MG63 (cell line): ENCODE measurements around the gene TMEM252. TPM values are rescaled to one million over a fixed set of nuclear protein-coding genes. Genes with fewer than 3 reads are reported as not detected.

Source experiments
- DNase-seq: peaks from one replicate; pipeline ENCODE4 v3.0.0-alpha.2; 2020
- H3K27me3 ChIP-seq: fragments of 250-450 bp; sonication (Bioruptor Pico); 2 replicates; pipeline ENCODE4 v1.5.1; 2020; ENCODE audit warnings: mild to moderate bottlenecking, moderate library complexity
- H3K36me3 ChIP-seq: fragments of 250-450 bp; sonication (Bioruptor Pico); 2 replicates; pipeline ENCODE4 v1.5.1; 2020; ENCODE audit warnings: mild to moderate bottlenecking, moderate library complexity
- H3K4me3 ChIP-seq: fragments of 250-450 bp; sonication (Bioruptor Pico); 2 replicates; pipeline ENCODE4 v1.5.1; 2020; ENCODE audit warnings: mild to moderate bottlenecking, moderate library complexity
- H3K9me3 ChIP-seq: fragments of 250-450 bp; sonication (Bioruptor Pico); 2 replicates; pipeline ENCODE4 v1.5.1; 2020; ENCODE audit warnings: mild to moderate bottlenecking, moderate library complexity
- total RNA-seq: library from RNA; depleted of rRNA; stranded (reverse); fragments of >200 nt; shearing (Covaris generic); gene quantifications from 2 replicates; pipeline ENCODE4 v1.2.3, GENCODE V29; 2014; ENCODE audit warnings: low replicate concordance

Gene TMEM252
- total RNA-seq, 1 experiment from 2014 or later, result not detected

- Histone ChIP-seq H3K36me3 (no peaks in the 10 kb centered on the region), H3K4me3 (no peak overlapping the region), H3K9me3 (no peaks in the 10 kb centered on the region), H3K27me3 (no peaks in the 10 kb centered on the region)
- no peak for DNase-seq
Observed at GRCh38 chr9:68548241-68548640, 7.6 kb upstream of the TMEM252 start.

GRCh38 chr9:68547417-68547816 lies 6.7 kb upstream of the TMEM252 start:
- DNase-seq, result no peak
- Histone ChIP-seq H3K27me3 (no peaks in the 10 kb centered on the region), H3K9me3 (no peaks in the 10 kb centered on the region), H3K4me3 (no peak overlapping the region), H3K36me3 (no peaks in the 10 kb centered on the region)

- no peaks in the 10 kb centered on the region for H3K36me3 ChIP-seq
- no peak for DNase-seq
- H3K4me3 ChIP-seq, result no peak overlapping the region
Observed at GRCh38 chr9:68546596-68547390, 6.1 kb upstream of the TMEM252 start.

GRCh38 chr9:68545033-68545705 lies 4.5 kb upstream of the TMEM252 start:
- Histone ChIP-seq H3K9me3 (no peaks in the 10 kb centered on the region), H3K27me3 (no peaks in the 10 kb centered on the region), H3K36me3 (no peaks in the 10 kb centered on the region), H3K4me3 (no peak overlapping the region)
- DNase-seq, result no peak

More at GRCh38 chr9:68546596-68547390, 6.1 kb upstream of the TMEM252 start:
- H3K9me3 ChIP-seq, result no peaks in the 10 kb centered on the region
- no peaks in the 10 kb centered on the region for H3K27me3 ChIP-seq

- no peak overlapping the region for H3K4me3 ChIP-seq
- no peaks in the 10 kb centered on the region for H3K36me3 ChIP-seq
- no peaks in the 10 kb centered on the region for H3K27me3 ChIP-seq
- DNase-seq, result no peak
- no peaks in the 10 kb centered on the region for H3K9me3 ChIP-seq
Observed at GRCh38 chr9:68541568-68541967, 885 bp upstream of the TMEM252 start.

GRCh38 chr9:68538200-68538599 lies 2.5 kb downstream of the TMEM252 start:
- DNase-seq, result peak; percentile 5
- no peaks in the 10 kb centered on the region for H3K36me3 ChIP-seq
- H3K27me3 ChIP-seq, result no peaks in the 10 kb centered on the region
- no peaks in the 10 kb centered on the region for H3K9me3 ChIP-seq
- no peak overlapping the region for H3K4me3 ChIP-seq

GRCh38 chr9:68537616-68537880 lies 3.1 kb downstream of the TMEM252 start:
- H3K36me3 ChIP-seq, result no peaks in the 10 kb centered on the region
- H3K4me3 ChIP-seq, result no peak overlapping the region
- H3K27me3 ChIP-seq, result no peaks in the 10 kb centered on the region
- DNase-seq, result no peak
- H3K9me3 ChIP-seq, result no peaks in the 10 kb centered on the region

GRCh38 chr9:68536876-68537615 lies 3.6 kb downstream of the TMEM252 start:
- Histone ChIP-seq H3K9me3 (no peaks in the 10 kb centered on the region), H3K27me3 (no peaks in the 10 kb centered on the region), H3K4me3 (no peak overlapping the region), H3K36me3 (no peaks in the 10 kb centered on the region)
- DNase-seq, result no peak

- no peaks in the 10 kb centered on the region for H3K36me3 ChIP-seq
- H3K9me3 ChIP-seq, result no peaks in the 10 kb centered on the region
- no peak overlapping the region for H3K4me3 ChIP-seq
- no peak for DNase-seq
- no peaks in the 10 kb centered on the region for H3K27me3 ChIP-seq
Observed at GRCh38 chr9:68533678-68534077, 7.0 kb downstream of the TMEM252 start.

GRCh38 chr9:68532131-68532530 lies 8.6 kb downstream of the TMEM252 start:
- no peaks in the 10 kb centered on the region for H3K27me3 ChIP-seq
- no peaks in the 10 kb centered on the region for H3K9me3 ChIP-seq
- H3K36me3 ChIP-seq, result no peaks in the 10 kb centered on the region
- H3K4me3 ChIP-seq, result no peak overlapping the region
- no peak for DNase-seq

GRCh38 chr9:68530618-68531017 lies 10.1 kb downstream of the TMEM252 start:
- H3K36me3 ChIP-seq, result no peaks in the 10 kb centered on the region
- no peaks in the 10 kb centered on the region for H3K9me3 ChIP-seq
- no peaks in the 10 kb centered on the region for H3K27me3 ChIP-seq
- H3K4me3 ChIP-seq, result no peak overlapping the region
- no peak for DNase-seq

GRCh38 chr9:68523367-68523936 lies 17.2 kb downstream of the TMEM252 start:
- H3K27me3 ChIP-seq, result no peaks in the 10 kb centered on the region
- no peaks in the 10 kb centered on the region for H3K9me3 ChIP-seq
- no peak overlapping the region for H3K4me3 ChIP-seq
- DNase-seq, result no peak
- no peaks in the 10 kb centered on the region for H3K36me3 ChIP-seq

- no peak for DNase-seq
Observed at GRCh38 chr9:68522954-68523353, 17.7 kb downstream of the TMEM252 start.

GRCh38 chr9:68522131-68522530 lies 18.6 kb downstream of the TMEM252 start:
- Histone ChIP-seq H3K9me3 (no peaks in the 10 kb centered on the region), H3K36me3 (no peaks in the 10 kb centered on the region), H3K27me3 (no peaks in the 10 kb centered on the region), H3K4me3 (no peak overlapping the region)
- no peak for DNase-seq

More at GRCh38 chr9:68522954-68523353, 17.7 kb downstream of the TMEM252 start:
- H3K36me3 ChIP-seq, result no peaks in the 10 kb centered on the region
- H3K27me3 ChIP-seq, result no peaks in the 10 kb centered on the region
- H3K4me3 ChIP-seq, result no peak overlapping the region
- H3K9me3 ChIP-seq, result no peaks in the 10 kb centered on the region

GRCh38 chr9:68515326-68516017 lies 25.2 kb downstream of the TMEM252 start:
- H3K9me3 ChIP-seq, result no peaks in the 10 kb centered on the region
- H3K27me3 ChIP-seq, result no peaks in the 10 kb centered on the region
- H3K4me3 ChIP-seq, result no peak overlapping the region
- no peak for DNase-seq
- H3K36me3 ChIP-seq, result no peaks in the 10 kb centered on the region

- DNase-seq, result no peak
- no peaks in the 10 kb centered on the region for H3K27me3 ChIP-seq
- H3K4me3 ChIP-seq, result no peak overlapping the region
- H3K36me3 ChIP-seq, result no peaks in the 10 kb centered on the region
- H3K9me3 ChIP-seq, result no peaks in the 10 kb centered on the region
Observed at GRCh38 chr9:68513981-68514380, 26.7 kb downstream of the TMEM252 start.

- H3K4me3 ChIP-seq, result no peak overlapping the region
- H3K9me3 ChIP-seq, result no peaks in the 10 kb centered on the region
- no peaks in the 10 kb centered on the region for H3K27me3 ChIP-seq
- no peaks in the 10 kb centered on the region for H3K36me3 ChIP-seq
- no peak for DNase-seq
Observed at GRCh38 chr9:68513385-68513784, 27.3 kb downstream of the TMEM252 start.
